GM12872 (cell line): ENCODE measurements around the gene ZFAND3.

Source experiments
- TF ChIP-seq, protein P1 (sequence below): IDR thresholded peaks from 3 replicates; pipeline ENCODE4 v1.5.1; 2011; ENCODE audit warnings: low read depth, mild to moderate bottlenecking, low read length, moderate library complexity; ENCODE audit not compliant: insufficient read depth

Gene ZFAND3

DNA sequence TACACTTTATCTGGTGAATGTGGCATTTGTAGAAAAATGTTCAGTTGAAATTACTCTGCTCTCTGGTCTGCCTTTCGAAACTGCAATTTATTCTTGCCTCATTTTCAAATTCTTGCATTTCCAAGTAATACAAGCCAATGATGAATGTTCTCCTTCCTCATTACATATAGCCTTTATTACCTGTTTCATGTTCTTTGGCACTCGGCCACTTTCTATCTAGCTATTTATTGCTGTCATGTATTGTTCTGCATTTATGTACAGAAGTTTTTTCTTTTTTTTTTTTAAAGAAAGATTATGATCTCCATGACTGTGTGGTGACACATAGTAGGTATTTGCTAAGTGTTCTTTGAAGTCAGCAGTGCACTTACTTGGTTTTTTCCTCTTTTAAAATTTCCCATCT lies 261.4 kb downstream of the ZFAND3 start:
- TF ChIP-seq, protein P1, sequence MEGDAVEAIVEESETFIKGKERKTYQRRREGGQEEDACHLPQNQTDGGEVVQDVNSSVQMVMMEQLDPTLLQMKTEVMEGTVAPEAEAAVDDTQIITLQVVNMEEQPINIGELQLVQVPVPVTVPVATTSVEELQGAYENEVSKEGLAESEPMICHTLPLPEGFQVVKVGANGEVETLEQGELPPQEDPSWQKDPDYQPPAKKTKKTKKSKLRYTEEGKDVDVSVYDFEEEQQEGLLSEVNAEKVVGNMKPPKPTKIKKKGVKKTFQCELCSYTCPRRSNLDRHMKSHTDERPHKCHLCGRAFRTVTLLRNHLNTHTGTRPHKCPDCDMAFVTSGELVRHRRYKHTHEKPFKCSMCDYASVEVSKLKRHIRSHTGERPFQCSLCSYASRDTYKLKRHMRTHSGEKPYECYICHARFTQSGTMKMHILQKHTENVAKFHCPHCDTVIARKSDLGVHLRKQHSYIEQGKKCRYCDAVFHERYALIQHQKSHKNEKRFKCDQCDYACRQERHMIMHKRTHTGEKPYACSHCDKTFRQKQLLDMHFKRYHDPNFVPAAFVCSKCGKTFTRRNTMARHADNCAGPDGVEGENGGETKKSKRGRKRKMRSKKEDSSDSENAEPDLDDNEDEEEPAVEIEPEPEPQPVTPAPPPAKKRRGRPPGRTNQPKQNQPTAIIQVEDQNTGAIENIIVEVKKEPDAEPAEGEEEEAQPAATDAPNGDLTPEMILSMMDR: no peak

- TF ChIP-seq, protein P1: no peak
Observed at GRCh38 chr6:38085031-38085430, 265.5 kb downstream of the ZFAND3 start.

- TF ChIP-seq, protein P1: no peak
Observed at GRCh38 chr6:38086346-38086745, 266.8 kb downstream of the ZFAND3 start.

- TF ChIP-seq, protein P1: no peak
Observed at GRCh38 chr6:38088010-38088409, 268.5 kb downstream of the ZFAND3 start.

DNA sequence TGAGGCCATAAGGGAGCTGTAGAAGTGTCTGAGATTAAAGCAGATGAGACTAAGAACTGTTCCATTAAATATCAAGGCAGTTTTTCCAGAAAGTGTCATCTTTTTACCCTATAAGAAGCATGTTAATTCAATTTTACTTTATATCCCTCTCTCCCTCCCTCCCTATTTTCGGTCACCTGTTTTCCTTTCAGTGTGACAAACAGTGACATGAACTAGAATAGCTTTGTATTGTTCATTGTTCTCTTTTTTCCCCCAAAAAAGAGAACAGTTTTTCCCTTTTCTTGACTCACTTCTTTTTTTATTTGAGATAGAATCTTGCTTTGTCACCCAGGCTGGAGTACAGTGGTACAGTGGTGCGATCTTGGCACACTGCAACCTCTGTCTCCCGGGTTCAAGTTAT lies 269.3 kb downstream of the ZFAND3 start:
- TF ChIP-seq, protein P1: no peak

DNA sequence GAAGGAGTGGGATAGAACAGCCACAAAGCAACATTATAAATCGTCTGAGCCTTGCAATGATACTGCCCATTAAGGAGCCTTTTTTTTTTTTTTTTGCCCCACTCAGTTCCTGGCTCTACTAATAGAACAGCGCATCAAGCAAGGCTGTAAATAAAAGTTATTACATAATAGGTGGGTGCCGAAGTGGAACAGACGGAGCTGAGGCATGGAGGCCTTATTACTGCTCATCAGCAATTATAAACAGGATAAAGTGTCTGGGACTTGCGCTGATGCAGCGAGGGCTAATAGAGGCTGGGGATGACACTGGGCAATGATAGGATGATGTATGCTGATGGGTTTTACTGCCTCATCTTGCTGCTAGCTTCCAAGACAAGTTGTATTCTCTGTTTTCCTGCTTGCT lies 272.1 kb downstream of the ZFAND3 start:
- TF ChIP-seq, protein P1: no peak

GRCh38 chr6:38092465-38092864 lies 272.9 kb downstream of the ZFAND3 start:
- TF ChIP-seq, protein P1: no peak

- TF ChIP-seq, protein P1: no peak
Observed at GRCh38 chr6:38092964-38093363, 273.4 kb downstream of the ZFAND3 start.
